Fibroblast of lung (primary cell): ENCODE data around the gene BCAR1. TPM values are rescaled to one million over a fixed set of nuclear protein-coding genes. Genes with fewer than 3 reads are reported as not detected.

Experiments used
- DNase-seq, 2 donors: peaks; one replicate each; pipeline versions ENCODE4 v3.0.0 to v3.0.0-alpha.2; 2010; ENCODE audit warnings: low read depth in 2 of 2
- H2AFZ ChIP-seq: 2 replicates; pipeline ENCODE4 v1.5.1; 2012; ENCODE audit warnings: low read length, control low read depth, inconsistent platforms
- H3K27ac ChIP-seq: 2 replicates; pipeline ENCODE4 v1.5.1; 2011; ENCODE audit warnings: low read length, control low read depth; ENCODE audit not compliant: insufficient read depth
- H3K27me3 ChIP-seq: 2 replicates; pipeline ENCODE4 v1.5.1; 2011; ENCODE audit warnings: mild to moderate bottlenecking, low read length; ENCODE audit not compliant: control insufficient read depth, insufficient read depth
- H3K36me3 ChIP-seq: 2 replicates; pipeline ENCODE4 v1.5.1; 2011; ENCODE audit warnings: low read length; ENCODE audit not compliant: control insufficient read depth, insufficient read depth
- H3K4me1 ChIP-seq: 2 replicates; pipeline ENCODE4 v1.5.1; 2011; ENCODE audit warnings: low read length; ENCODE audit not compliant: control insufficient read depth, insufficient read depth; ENCODE audit errors: extremely low read depth
- H3K4me2 ChIP-seq: 2 replicates; pipeline ENCODE4 v1.5.1; 2011; ENCODE audit warnings: low read length, control low read depth; ENCODE audit not compliant: insufficient read depth; ENCODE audit errors: extremely low read depth
- H3K4me3 ChIP-seq, 4 experiments: fragments of 200-600 bp in 1 of 4; sonication (generic) in 1 of 4; replicated peaks in 1 of 4; 2 replicates each; pipeline ENCODE4 v1.5.1; 2011 to 2016; ENCODE audit warnings: low read length in 4 of 4, low read depth in 3 of 4, mild to moderate bottlenecking in 3 of 4, control low read depth in 2 of 4, inconsistent platforms in 1 of 4, mixed read lengths in 1 of 4; ENCODE audit not compliant: insufficient read depth in 1 of 4; ENCODE audit errors: control extremely low read depth in 1 of 4
- H3K79me2 ChIP-seq: 2 replicates; pipeline ENCODE4 v1.5.1; 2012; ENCODE audit warnings: mild to moderate bottlenecking, low read length, inconsistent platforms; ENCODE audit not compliant: control insufficient read depth, insufficient read depth
- H3K9ac ChIP-seq: 2 replicates; pipeline ENCODE4 v1.5.1; 2011; ENCODE audit warnings: mild to moderate bottlenecking, low read length, control low read depth; ENCODE audit not compliant: insufficient read depth
- H3K9me3 ChIP-seq: 2 replicates; pipeline ENCODE4 v1.5.1; 2012; ENCODE audit warnings: low read depth, low read length; ENCODE audit not compliant: control insufficient read depth, insufficient read depth
- H4K20me1 ChIP-seq: 2 replicates; pipeline ENCODE4 v1.5.1; 2011; ENCODE audit warnings: low read length; ENCODE audit not compliant: control insufficient read depth, insufficient read depth; ENCODE audit errors: extremely low read depth
- EZH2 ChIP-seq: IDR thresholded peaks from 2 replicates; pipeline ENCODE4 v1.5.1; 2012; ENCODE audit warnings: low read length, control low read depth, mild to moderate bottlenecking; ENCODE audit errors: missing control alignments
- polyA plus RNA-seq, 2 donors: library from polyadenylated mRNA; depleted of rRNA in 1 of 2; stranded (reverse) in 1 of 2; unstranded in 1 of 2; fragments of >200 nt; gene quantifications; 2 replicates each; pipeline ENCODE4 v1.2.1, GENCODE V29; 2011 to 2012; ENCODE audit warnings: missing spikeins in 1 of 2
- total RNA-seq: library from RNA; depleted of rRNA; stranded (reverse); fragments of >200 nt; gene quantifications from 2 replicates; pipeline ENCODE4 v1.2.1, GENCODE V29; 2014
- TF ChIP-seq, protein P1 (sequence below), 2 donors: IDR thresholded peaks in 1 of 2; conservative IDR thresholded peaks in 1 of 2; 1 replicate in 1 of 2; 2 replicates in 1 of 2; pipeline ENCODE4 v1.5.1; 2011 to 2012; ENCODE audit warnings: low read length in 2 of 2, control low read depth in 1 of 2, inconsistent platforms in 1 of 2, low read depth in 1 of 2, mild to moderate bottlenecking in 1 of 2

Gene BCAR1
- total and polyA plus RNA-seq, 2 donors (not counting 1 experiment from before 2014, with no cell fraction given): 36.8 to 66.5 TPM

DNA sequence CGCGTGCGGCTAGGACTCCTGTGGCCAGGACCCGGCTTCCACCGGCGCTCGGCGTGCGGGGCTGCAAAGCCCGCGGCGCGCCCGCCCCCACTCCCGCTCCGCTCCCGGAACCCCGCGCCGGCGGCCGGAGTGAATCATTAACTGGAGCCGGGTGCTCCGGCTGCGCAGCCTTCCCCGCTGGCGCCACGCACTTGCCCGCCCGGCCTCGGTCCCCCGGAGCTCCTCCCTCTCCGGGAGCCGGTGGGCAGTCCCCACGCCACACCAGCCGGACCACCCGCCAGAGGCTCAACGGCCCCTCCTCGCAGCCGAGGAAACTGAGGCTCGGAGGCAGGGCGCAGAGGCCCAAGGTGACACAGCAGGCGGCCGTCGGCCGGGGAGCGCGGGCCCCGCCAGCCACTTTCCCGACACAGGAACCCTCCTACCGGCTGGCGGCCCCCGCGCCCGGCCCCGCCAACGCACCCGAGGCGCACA lies 580 bp downstream of the BCAR1 start:
- Histone ChIP-seq H3K9ac (peak overlapping the region; percentile 92), H3K4me3 (peak overlapping the region; percentile 37 to 80 (median 70)), H4K20me1 (peaks cover 1% of the 10 kb centered on the region), H3K4me2 (peak overlapping the region; percentile 90), H3K36me3 (peaks cover 2% of the 10 kb centered on the region), H3K27me3 (no peaks in the 10 kb centered on the region), H3K9me3 (no peaks in the 10 kb centered on the region), H3K79me2 (peaks cover 95% of the 10 kb centered on the region), H2AFZ (no peak overlapping the region), H3K27ac (peak overlapping the region; percentile 97), H3K4me1 (peaks cover 69% of the 10 kb centered on the region)
- DNase-seq: no peak
- no peak for TF ChIP-seq EZH2

DNA sequence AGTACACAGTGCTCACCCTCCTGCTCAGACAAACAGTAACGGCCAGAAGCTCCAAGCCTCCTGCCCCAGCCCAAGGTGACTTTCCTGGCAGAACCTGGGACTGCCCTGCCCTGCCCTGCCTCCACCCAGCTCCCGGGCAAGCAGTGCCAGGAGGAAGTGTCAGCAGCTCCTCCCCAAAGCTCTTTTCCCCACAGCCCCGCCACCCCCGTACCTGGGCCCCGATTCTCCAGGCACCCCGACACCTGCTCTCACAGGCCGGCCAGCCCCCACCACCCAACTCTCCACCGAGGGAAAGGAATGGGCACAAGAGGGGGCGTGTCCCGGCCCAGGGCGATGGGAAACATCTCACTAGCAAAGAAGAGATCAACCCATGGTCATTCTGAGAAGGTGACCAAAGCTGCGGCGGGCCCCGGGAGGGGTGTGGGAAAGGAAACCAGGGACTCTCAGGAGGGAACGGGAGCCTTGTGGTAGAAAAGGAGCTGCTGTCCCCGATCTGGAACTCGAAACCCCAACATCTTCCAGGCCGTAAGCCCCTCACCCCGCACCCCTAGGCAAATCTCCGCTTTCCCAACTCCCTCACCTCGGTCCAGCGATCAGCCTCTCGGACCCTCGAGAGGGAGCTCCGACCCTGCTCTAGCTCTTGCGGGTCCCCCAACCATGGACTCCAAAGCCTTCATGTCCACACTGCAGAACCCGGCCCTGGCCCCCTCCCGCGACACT lies 1.2 kb downstream of the BCAR1 start:
- H3K4me2 ChIP-seq: peak overlapping the region; percentile 90
- peaks cover 1% of the 10 kb centered on the region for H4K20me1 ChIP-seq
- H3K79me2 ChIP-seq: peaks cover 92% of the 10 kb centered on the region
- DNase-seq: no peak
- H2AFZ ChIP-seq: no peak overlapping the region
- no peak for TF ChIP-seq EZH2
- TF ChIP-seq, protein P1, sequence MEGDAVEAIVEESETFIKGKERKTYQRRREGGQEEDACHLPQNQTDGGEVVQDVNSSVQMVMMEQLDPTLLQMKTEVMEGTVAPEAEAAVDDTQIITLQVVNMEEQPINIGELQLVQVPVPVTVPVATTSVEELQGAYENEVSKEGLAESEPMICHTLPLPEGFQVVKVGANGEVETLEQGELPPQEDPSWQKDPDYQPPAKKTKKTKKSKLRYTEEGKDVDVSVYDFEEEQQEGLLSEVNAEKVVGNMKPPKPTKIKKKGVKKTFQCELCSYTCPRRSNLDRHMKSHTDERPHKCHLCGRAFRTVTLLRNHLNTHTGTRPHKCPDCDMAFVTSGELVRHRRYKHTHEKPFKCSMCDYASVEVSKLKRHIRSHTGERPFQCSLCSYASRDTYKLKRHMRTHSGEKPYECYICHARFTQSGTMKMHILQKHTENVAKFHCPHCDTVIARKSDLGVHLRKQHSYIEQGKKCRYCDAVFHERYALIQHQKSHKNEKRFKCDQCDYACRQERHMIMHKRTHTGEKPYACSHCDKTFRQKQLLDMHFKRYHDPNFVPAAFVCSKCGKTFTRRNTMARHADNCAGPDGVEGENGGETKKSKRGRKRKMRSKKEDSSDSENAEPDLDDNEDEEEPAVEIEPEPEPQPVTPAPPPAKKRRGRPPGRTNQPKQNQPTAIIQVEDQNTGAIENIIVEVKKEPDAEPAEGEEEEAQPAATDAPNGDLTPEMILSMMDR (conservative IDR thresholded peaks at IDR 0.05 in 1 of 2, IDR thresholded peaks at IDR 0.05 in 1 of 2; ENCODE audit: low read depth in 1 of 2, low read length in 2 of 2): no peak
- H3K4me1 ChIP-seq: peaks cover 72% of the 10 kb centered on the region
- no peaks in the 10 kb centered on the region for H3K9me3 ChIP-seq
- H3K9ac ChIP-seq: peak overlapping the region; percentile 92
- H3K36me3 ChIP-seq: peaks cover 2% of the 10 kb centered on the region
- H3K27me3 ChIP-seq: no peaks in the 10 kb centered on the region
- peak overlapping the region; percentile 97 for H3K27ac ChIP-seq
- peak overlapping the region; percentile 37 to 80 (median 70) for H3K4me3 ChIP-seq

DNA sequence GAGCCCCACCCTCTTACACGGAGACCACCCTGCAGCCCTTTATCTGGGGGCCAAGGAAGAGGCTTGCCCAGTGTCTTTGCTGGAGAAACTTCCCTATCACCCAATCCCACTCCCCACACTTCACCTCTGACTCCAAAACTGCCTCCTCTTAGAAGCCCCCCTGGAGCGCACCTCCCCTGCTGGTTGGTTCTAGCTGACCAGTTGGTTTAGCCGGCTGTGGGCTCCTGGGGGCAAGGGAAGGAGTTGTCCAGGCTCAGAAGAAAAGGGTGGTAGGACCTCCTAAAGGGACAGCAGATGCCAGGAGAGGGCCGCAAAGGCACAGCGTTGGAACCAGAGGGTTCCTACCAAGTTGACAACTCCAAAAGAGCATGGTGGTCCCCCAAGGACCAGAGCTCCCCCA lies 2.0 kb downstream of the BCAR1 start:
- Histone ChIP-seq H3K79me2 (peaks cover 91% of the 10 kb centered on the region), H3K9me3 (no peaks in the 10 kb centered on the region), H3K27me3 (no peaks in the 10 kb centered on the region), H3K4me3 (peak overlapping the region in 3 of 4 experiments; percentile 37 to 80 (median 69)), H3K27ac (peak overlapping the region; percentile 97), H3K4me1 (peaks cover 71% of the 10 kb centered on the region), H2AFZ (no peak overlapping the region), H4K20me1 (peaks cover 1% of the 10 kb centered on the region), H3K4me2 (peak overlapping the region; percentile 90), H3K36me3 (peaks cover 2% of the 10 kb centered on the region), H3K9ac (peak overlapping the region; percentile 92)
- TF ChIP-seq, protein P1 (conservative IDR thresholded peaks at IDR 0.05 in 1 of 2, IDR thresholded peaks at IDR 0.05 in 1 of 2; ENCODE audit: low read depth in 1 of 2, low read length in 2 of 2): no peak
- TF ChIP-seq EZH2: no peak
- DNase-seq: no peak
